ENCODE measurements around the gene KDM8.

DNA sequence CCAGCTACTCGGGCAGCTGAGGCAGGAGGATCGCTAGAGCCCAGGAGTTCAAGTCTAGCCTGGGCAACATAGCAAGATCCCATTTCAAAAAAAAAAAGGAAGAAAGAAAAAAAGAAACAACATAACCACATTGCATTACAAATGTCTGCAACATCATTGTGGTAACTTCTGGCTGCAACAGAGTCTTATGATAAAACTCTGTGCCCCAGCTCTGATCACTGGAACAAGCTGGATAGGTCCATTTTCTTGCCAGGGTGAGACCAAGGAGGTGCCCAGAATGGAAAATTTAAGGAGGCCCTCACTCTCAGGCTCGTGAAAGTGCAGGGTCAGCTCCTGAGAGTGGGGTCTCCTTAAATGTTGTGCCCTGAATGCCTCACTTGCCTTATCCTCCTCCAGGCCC is 37.8 kb upstream of the KDM8 start:
- TF ChIP-seq, protein P1, sequence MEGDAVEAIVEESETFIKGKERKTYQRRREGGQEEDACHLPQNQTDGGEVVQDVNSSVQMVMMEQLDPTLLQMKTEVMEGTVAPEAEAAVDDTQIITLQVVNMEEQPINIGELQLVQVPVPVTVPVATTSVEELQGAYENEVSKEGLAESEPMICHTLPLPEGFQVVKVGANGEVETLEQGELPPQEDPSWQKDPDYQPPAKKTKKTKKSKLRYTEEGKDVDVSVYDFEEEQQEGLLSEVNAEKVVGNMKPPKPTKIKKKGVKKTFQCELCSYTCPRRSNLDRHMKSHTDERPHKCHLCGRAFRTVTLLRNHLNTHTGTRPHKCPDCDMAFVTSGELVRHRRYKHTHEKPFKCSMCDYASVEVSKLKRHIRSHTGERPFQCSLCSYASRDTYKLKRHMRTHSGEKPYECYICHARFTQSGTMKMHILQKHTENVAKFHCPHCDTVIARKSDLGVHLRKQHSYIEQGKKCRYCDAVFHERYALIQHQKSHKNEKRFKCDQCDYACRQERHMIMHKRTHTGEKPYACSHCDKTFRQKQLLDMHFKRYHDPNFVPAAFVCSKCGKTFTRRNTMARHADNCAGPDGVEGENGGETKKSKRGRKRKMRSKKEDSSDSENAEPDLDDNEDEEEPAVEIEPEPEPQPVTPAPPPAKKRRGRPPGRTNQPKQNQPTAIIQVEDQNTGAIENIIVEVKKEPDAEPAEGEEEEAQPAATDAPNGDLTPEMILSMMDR (IDR thresholded peaks at IDR 0.05), result no peak
- TF ChIP-seq POLR2AphosphoS5 (IDR thresholded peaks at IDR 0.05), result no peak

Measured in gastroesophageal sphincter (tissue), 3 donors.